Stimulated activated CD8-positive, alpha-beta memory T cell treated with anti-CD3 and anti-CD28 coated beads, Interleukin-4, amount 100 ng/mL, for 1 hour (primary cell): ENCODE data around the gene COA4.
"Not testable (repeated sequence)": the region's sequence is repeated elsewhere in the genome, so short reads cannot be mapped to it uniquely, and the experiment has no call there.

Source experiments
- DNase-seq, 2 donors: peaks; one replicate each; pipeline ENCODE4 v3.0.0-alpha.2; 2020; ENCODE audit warnings: low read depth in 2 of 2, low spot score in 1 of 2

COA4 gene

GRCh38 chr11:73876424-73877310 is at the start of gene COA4, which contains the start of gene PAAF1:
Gene COA4, minus strand, starts transcription at chr11:73876846. Its CDS starts 3,468 bp downstream, at chr11:73873378.
Gene PAAF1, plus strand, starts transcription at chr11:73876999. Its CDS starts 23 bp downstream, at chr11:73877022.
- peak; percentile 82 to 85 for DNase-seq

- no peak for DNase-seq
Observed at GRCh38 chr11:73921180-73921579, 44.5 kb upstream of the COA4 start.

GRCh38 chr11:73916435-73916834 is 39.8 kb upstream of the COA4 start:
- no peak for DNase-seq

- no peak for DNase-seq
Observed at GRCh38 chr11:73914284-73914683, 37.6 kb upstream of the COA4 start.

- no peak for DNase-seq
Observed at GRCh38 chr11:73913472-73913871, 36.8 kb upstream of the COA4 start.

- DNase-seq = no peak
Observed at GRCh38 chr11:73912026-73912425, 35.4 kb upstream of the COA4 start.

GRCh38 chr11:73907191-73907590 is 30.5 kb upstream of the COA4 start:
- no peak for DNase-seq

- no peak for DNase-seq
Observed at GRCh38 chr11:73902303-73902702, 25.7 kb upstream of the COA4 start.

GRCh38 chr11:73894725-73895335 is 18.2 kb upstream of the COA4 start:
- no peak for DNase-seq

- DNase-seq = no peak
Observed at GRCh38 chr11:73893041-73893440, 16.4 kb upstream of the COA4 start.

GRCh38 chr11:73889536-73889935 is 12.9 kb upstream of the COA4 start:
- DNase-seq = no peak

- DNase-seq = no peak
Observed at GRCh38 chr11:73889019-73889418, 12.4 kb upstream of the COA4 start.

GRCh38 chr11:73888244-73888643 is 11.6 kb upstream of the COA4 start:
- DNase-seq = no peak

- DNase-seq = no peak
Observed at GRCh38 chr11:73883856-73884255, 7.2 kb upstream of the COA4 start.

GRCh38 chr11:73880449-73880848 is 3.8 kb upstream of the COA4 start:
- not testable (repeated sequence) for DNase-seq

- no peak for DNase-seq
Observed at GRCh38 chr11:73878771-73879170, 2.1 kb upstream of the COA4 start.

- no peak for DNase-seq
Observed at GRCh38 chr11:73875840-73876239, 806 bp downstream of the COA4 start.

- DNase-seq = no peak
Observed at GRCh38 chr11:73875380-73875779, 1.3 kb downstream of the COA4 start.

- no peak for DNase-seq
Observed at GRCh38 chr11:73872749-73873357, 3.8 kb downstream of the COA4 start.

- no peak for DNase-seq
Observed at GRCh38 chr11:73870261-73870660, 6.4 kb downstream of the COA4 start.

- DNase-seq = no peak
Observed at GRCh38 chr11:73869332-73869949, 7.2 kb downstream of the COA4 start.

- no peak for DNase-seq
Observed at GRCh38 chr11:73866586-73866996, 10.1 kb downstream of the COA4 start.
